GM10266 (cell line): ENCODE results near the gene NCAN.
"Not testable (repeated sequence)": the region's sequence is repeated elsewhere in the genome, so short reads cannot be mapped to it uniquely, and the experiment has no call there.

ENCODE experiments used
- DNase-seq: peaks from one replicate; pipeline ENCODE4 v3.0.0; 2012; ENCODE audit errors: extremely low spot score
- TF ChIP-seq, protein P1 (sequence below): IDR thresholded peaks from 2 replicates; pipeline ENCODE4 v1.5.1; 2012; ENCODE audit warnings: mild to moderate bottlenecking, low read depth; ENCODE audit not compliant: control insufficient read depth, insufficient read depth; ENCODE audit errors: missing control alignments

The NCAN gene

DNA sequence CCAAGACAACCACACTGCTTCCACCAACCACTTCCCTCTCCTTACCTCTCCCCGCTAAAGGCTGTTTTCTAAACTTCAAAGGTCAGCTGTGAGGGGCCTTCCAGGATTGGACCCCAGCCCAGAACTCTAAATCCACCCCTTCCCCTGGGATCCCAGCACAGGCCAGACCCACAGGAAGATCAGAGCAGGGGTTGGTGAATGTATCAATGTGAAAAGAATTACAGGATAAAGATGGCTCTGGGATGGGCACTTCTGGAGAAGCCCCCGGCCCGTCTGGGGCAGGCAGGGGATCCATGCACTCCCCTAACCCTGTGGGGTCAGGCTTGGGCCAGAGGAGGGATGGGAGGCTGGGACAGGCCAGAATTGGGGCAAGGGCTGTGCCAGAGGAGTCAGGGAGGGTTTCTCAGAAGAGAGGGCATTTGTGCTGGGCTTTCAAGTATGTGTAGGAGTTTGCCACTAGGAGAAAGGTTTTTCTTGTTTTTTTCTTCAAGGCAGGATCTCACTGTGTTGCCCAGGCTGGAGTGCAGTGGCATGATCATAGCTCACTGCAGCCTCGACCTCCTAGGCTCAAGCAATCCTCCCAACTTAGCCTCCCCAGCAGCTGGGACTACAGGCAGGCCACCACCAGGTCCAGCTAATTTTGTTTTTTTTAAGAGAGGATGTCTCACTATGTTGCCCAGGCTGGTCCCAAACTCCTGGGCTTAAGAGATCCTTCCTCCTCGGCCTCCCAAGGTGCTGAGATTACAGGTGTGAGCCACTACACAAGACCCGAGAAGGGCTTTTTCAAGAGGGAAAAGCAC lies 40.7 kb upstream of the NCAN start:
- TF ChIP-seq, protein P1, sequence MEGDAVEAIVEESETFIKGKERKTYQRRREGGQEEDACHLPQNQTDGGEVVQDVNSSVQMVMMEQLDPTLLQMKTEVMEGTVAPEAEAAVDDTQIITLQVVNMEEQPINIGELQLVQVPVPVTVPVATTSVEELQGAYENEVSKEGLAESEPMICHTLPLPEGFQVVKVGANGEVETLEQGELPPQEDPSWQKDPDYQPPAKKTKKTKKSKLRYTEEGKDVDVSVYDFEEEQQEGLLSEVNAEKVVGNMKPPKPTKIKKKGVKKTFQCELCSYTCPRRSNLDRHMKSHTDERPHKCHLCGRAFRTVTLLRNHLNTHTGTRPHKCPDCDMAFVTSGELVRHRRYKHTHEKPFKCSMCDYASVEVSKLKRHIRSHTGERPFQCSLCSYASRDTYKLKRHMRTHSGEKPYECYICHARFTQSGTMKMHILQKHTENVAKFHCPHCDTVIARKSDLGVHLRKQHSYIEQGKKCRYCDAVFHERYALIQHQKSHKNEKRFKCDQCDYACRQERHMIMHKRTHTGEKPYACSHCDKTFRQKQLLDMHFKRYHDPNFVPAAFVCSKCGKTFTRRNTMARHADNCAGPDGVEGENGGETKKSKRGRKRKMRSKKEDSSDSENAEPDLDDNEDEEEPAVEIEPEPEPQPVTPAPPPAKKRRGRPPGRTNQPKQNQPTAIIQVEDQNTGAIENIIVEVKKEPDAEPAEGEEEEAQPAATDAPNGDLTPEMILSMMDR = no peak
- no peak for DNase-seq

DNA sequence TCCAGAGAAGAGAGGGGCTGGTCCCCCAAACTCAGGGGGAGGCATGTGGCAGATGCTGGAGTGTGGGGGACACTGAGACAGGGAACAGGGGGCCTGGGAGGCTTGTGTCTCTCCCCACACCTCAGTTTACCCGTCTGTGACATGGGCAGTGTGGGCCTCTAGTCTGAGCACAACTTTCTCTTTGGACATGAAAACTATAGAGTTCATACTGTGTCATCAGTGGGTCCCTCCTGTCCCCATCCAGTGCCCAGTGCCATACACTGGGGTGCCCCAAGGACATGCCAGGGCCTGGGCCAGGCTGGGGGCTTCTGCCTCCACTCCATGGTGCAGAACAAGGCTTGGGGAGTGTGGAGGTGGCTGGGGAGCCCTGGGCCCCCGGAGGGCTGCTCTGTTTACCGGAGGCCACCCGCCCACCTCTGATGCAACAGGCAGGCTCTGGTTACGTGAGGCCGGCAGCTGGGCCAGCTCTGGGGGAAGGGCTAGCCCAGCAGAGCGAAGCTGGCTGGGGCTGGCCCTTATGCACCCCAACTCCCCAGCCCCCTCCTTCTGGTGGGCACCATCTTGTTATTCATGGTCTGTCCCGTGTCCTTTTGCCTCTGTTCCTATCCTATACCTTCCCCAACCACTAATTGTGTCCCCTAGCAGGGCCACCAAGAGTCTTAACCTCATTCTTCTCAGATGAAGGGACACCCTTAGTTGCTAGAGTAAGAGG lies 39.8 kb upstream of the NCAN start:
- DNase-seq = peak; percentile 74
- TF ChIP-seq, protein P1 = no peak

DNA sequence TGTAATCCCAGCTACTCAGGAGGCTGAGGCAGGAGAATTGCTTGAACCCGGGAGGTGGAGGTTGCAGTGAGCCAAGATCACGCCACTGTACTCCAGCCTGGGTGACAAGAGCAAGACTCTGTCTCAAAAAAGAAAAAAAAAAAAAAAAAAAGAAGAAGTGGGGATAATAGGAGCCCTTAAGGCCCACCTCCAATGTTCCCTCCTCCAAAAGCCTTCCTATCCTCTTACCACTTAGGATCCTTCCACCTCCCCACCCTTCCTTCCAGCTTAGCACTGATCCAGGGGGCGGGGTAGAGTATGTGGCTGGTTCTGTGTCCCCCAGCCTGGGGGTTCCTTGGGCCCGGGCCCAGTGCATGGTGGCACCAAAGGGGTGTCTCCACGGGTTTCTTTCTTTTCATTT lies 38.5 kb upstream of the NCAN start:
- not testable (repeated sequence) for DNase-seq

DNA sequence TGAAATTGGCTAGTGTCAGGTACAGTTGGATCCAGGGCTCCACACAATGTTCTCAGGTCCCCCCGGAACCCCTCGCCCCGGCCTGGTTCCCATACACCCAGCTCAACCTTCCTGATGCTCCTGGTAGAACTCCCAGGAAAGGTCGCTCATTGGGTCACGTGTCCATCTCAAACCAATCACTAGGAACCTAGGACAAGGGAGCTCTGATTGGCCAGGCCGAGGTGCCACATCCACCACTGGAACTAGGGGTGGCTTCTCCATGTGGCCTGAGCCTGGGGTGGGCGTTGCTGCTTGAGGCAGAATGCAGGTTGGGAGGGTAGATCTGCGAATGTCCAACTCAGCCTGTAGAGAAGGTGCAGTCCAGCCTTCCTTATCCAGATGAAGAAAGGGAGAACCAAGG lies 34.8 kb upstream of the NCAN start:
- TF ChIP-seq, protein P1 = no peak
- no peak for DNase-seq

DNA sequence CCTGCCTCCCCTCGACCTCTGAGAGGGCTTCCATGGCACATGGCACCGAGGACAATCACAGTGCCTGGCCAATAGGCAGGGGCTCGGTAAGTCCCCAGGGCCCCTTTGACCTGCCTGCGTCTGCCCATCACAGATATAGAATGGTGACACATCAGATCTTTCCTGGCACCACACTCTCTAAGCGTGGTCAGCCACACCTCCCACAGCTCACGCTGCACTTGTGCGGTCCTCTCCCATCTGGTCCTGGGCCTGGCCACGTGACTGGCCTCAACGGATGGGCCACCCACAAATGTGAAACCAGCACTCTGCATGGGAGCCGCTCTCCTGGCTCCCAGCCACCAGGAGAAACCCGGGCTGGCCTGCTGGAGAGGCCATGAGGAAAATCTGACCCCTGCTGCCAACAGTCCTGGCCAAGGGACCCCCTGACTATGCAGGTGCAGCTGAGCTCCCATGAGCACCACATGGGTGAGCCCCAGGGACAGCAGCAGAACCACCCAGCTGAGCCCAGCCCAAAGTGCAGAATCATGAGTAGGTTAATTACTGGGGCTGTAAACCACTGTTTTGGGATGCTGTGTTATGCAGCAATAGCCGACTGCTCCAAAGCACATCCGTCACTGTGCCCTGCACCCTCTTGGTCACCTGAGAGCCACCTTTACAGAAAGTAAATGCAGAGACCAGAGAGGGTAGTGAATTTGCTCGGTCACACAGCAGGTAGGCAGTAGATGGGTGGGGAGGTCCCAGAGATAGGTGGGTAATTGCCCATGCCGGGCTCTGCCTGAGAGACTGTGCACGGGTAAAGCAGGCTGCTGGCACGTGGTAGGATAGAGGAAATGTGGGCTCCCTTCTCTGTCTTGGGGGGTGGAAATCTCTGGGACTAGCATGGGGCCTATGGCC lies 32.0 kb upstream of the NCAN start:
- TF ChIP-seq, protein P1 = no peak
- no peak for DNase-seq

DNA sequence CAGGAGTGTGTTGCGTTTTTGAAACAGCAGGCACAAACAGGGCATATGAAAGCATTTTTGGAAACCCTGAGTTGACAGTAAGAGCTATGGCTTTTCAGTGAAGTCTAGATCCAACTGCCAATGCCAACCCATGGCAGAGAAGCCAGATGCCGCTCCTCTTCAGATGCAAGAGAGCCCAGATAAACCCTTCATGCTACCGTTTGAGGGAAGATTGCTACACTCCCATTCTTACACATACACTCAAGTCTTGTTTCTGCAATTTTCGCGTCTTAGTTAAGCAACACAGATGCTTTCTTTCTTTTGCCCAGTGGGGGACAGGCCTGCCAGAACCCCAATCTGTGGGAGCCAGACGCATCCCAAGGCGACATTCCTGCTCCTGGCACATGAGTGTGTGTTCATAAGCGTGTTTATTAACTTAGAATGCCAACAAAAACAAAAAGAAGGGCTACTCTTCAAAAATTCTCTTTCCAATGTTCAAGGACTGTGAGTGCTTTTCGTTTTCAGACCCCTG lies 30.2 kb upstream of the NCAN start:
- DNase-seq = no peak

More for the DNA sequence above, 30.2 kb upstream of the NCAN start:
- TF ChIP-seq, protein P1 = no peak
